ENCODE results near the gene JPT2. TPM values are rescaled to one million over a fixed set of nuclear protein-coding genes. Genes with fewer than 3 reads are reported as not detected.

The JPT2 gene
- polyA plus RNA-seq, 3 donors = 5.4 to 7.5 (median 5.8) TPM

DNA sequence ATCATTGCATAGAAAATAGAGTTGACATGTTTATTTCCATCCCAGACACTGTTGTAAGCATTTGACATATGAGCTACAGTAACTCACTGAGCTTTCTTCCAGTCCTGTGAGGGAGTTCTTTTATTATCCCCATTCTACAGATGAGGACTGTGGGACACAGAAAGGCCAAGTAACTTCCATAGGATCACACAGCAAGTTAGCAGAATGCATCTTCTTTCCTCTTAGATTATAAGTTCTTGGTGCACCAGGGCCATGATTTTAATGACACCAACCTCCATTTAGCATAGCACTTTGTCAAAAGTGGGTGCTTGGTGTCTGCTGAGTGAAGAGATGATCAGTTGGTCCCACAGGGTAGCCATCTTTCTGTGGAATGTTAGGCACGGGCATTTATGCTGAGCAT is 12.7 kb downstream of the JPT2 start:
- Mint-ChIP-seq H3K4me1 (no peaks in the 10 kb centered on the region), H3K36me3 (peaks cover 65 to 87% of the 10 kb centered on the region in 2 donors), H3K27ac (peak overlapping the region in 1 of 7 donors; percentile 38), H3K9me3 (no peaks in the 10 kb centered on the region), H3K4me3 (no peak overlapping the region), H3K27me3 (ENCODE audit: low read depth in 3 of 3) (no peaks in the 10 kb centered on the region)
- H3K9ac ChIP-seq (ENCODE audit: insufficient read depth, low read length, poor library complexity, severe bottlenecking) = no peak overlapping the region
- no peaks in the 10 kb centered on the region for H3K27me3 ChIP-seq (ENCODE audit: control insufficient read depth in 2 of 2, insufficient read depth in 2 of 2, low read length in 2 of 2)
- intact Hi-C loops (cut with micrococcal nuclease) = no loop called here
- H3K9me3 ChIP-seq (replicated peaks in 1 of 2; ENCODE audit: control insufficient read depth in 1 of 2, insufficient read depth in 1 of 2, low read length in 2 of 2) = no peaks in the 10 kb centered on the region
- WGBS (ENCODE audit: insufficient coverage) = 100% methylated on average over 1 of the region's 1 CpG
- H3K27ac ChIP-seq (ENCODE audit: low read depth in 1 of 2, low read length in 2 of 2) = no peak overlapping the region
- H3K4me1 ChIP-seq (ENCODE audit: control insufficient read depth in 1 of 2, insufficient read depth in 2 of 2, low read length in 2 of 2) = no peaks in the 10 kb centered on the region
- H3K4me3 ChIP-seq (replicated peaks in 1 of 3; ENCODE audit: low read depth in 2 of 3, low read length in 3 of 3) = no peak overlapping the region
- peaks cover 51 to 94% of the 10 kb centered on the region in 2 donors for H3K36me3 ChIP-seq (replicated peaks in 1 of 2; ENCODE audit: control insufficient read depth in 1 of 2, insufficient read depth in 2 of 2, low read length in 2 of 2)
- H3K4me2 ChIP-seq (replicated peaks; ENCODE audit: extremely low read depth, low read length, poor library complexity, severe bottlenecking) = no peak overlapping the region
- no peak overlapping the region for H2AFZ ChIP-seq (ENCODE audit: insufficient read depth, low read depth, low read length, poor library complexity, severe bottlenecking)
- H3K79me2 ChIP-seq (ENCODE audit: insufficient read depth, low read length) = peaks cover 42% of the 10 kb centered on the region
- H4K20me1 ChIP-seq (ENCODE audit: insufficient read depth, low read length) = no peaks in the 10 kb centered on the region
- TF ChIP-seq, protein P1, sequence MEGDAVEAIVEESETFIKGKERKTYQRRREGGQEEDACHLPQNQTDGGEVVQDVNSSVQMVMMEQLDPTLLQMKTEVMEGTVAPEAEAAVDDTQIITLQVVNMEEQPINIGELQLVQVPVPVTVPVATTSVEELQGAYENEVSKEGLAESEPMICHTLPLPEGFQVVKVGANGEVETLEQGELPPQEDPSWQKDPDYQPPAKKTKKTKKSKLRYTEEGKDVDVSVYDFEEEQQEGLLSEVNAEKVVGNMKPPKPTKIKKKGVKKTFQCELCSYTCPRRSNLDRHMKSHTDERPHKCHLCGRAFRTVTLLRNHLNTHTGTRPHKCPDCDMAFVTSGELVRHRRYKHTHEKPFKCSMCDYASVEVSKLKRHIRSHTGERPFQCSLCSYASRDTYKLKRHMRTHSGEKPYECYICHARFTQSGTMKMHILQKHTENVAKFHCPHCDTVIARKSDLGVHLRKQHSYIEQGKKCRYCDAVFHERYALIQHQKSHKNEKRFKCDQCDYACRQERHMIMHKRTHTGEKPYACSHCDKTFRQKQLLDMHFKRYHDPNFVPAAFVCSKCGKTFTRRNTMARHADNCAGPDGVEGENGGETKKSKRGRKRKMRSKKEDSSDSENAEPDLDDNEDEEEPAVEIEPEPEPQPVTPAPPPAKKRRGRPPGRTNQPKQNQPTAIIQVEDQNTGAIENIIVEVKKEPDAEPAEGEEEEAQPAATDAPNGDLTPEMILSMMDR (IDR thresholded peaks at IDR 0.05) = no peak
- no peak for DNase-seq

DNA sequence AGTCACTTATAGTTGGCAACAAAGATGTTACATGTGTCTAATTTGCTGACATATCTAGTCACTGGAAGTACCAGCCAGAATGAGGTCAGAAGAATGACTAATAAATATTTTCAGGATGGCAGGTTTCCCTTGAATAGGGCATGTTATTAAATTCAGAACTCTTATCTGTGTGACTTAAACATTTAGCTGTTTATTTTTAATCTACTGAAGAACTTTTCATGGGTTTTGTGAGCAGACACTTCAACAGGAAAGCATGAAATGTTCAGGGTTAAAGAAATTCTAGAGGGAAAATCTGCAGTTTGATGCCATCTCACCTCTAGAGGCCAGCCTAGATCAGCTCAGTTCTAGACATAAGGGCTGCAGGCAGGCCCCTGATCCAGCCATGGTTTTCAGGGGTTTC is 13.2 kb downstream of the JPT2 start:
- Histone ChIP-seq H4K20me1 (ENCODE audit: insufficient read depth, low read length) (no peaks in the 10 kb centered on the region), H3K9ac (ENCODE audit: insufficient read depth, low read length, poor library complexity, severe bottlenecking) (no peak overlapping the region), H3K4me3 (replicated peaks in 1 of 3; ENCODE audit: low read depth in 2 of 3, low read length in 3 of 3) (no peak overlapping the region), H3K36me3 (replicated peaks in 1 of 2; ENCODE audit: control insufficient read depth in 1 of 2, insufficient read depth in 2 of 2, low read length in 2 of 2) (peaks cover 51 to 93% of the 10 kb centered on the region in 2 donors), H2AFZ (ENCODE audit: insufficient read depth, low read depth, low read length, poor library complexity, severe bottlenecking) (no peak overlapping the region), H3K4me1 (ENCODE audit: control insufficient read depth in 1 of 2, insufficient read depth in 2 of 2, low read length in 2 of 2) (no peaks in the 10 kb centered on the region), H3K79me2 (ENCODE audit: insufficient read depth, low read length) (peaks cover 41% of the 10 kb centered on the region), H3K27ac (ENCODE audit: low read depth in 1 of 2, low read length in 2 of 2) (no peak overlapping the region), H3K27me3 (ENCODE audit: control insufficient read depth in 2 of 2, insufficient read depth in 2 of 2, low read length in 2 of 2) (no peaks in the 10 kb centered on the region), H3K4me2 (replicated peaks; ENCODE audit: extremely low read depth, low read length, poor library complexity, severe bottlenecking) (no peak overlapping the region), H3K9me3 (replicated peaks in 1 of 2; ENCODE audit: control insufficient read depth in 1 of 2, insufficient read depth in 1 of 2, low read length in 2 of 2) (no peaks in the 10 kb centered on the region)
- DNase-seq = no peak
- intact Hi-C loops (cut with micrococcal nuclease) = no loop called here
- H3K36me3 Mint-ChIP-seq = peaks cover 65 to 87% of the 10 kb centered on the region in 2 donors
- TF ChIP-seq, protein P1 (IDR thresholded peaks at IDR 0.05) = no peak
- H3K27ac Mint-ChIP-seq = peak overlapping the region in 1 of 7 donors; percentile 38
- H3K27me3 Mint-ChIP-seq (ENCODE audit: low read depth in 3 of 3) = no peaks in the 10 kb centered on the region
- no peaks in the 10 kb centered on the region for H3K9me3 Mint-ChIP-seq
- H3K4me1 Mint-ChIP-seq = no peaks in the 10 kb centered on the region
- H3K4me3 Mint-ChIP-seq = no peak overlapping the region
